OCI-LY1 (cell line): Measurements from ENCODE around the gene OR1I1.

Source experiments
- CTCF ChIP-seq: fragments of 200-600 bp; sonication (generic), shearing (Covaris generic); IDR thresholded peaks from 2 replicates; pipeline ENCODE4 v1.5.1; 2017; ENCODE audit warnings: mild to moderate bottlenecking, antibody characterized with exemption, low read length, moderate library complexity, mixed read lengths
- EZH2 ChIP-seq: fragments of 200-600 bp; sonication (generic), shearing (Covaris generic); IDR thresholded peaks from 2 replicates; pipeline ENCODE4 v1.8.0; 2017; ENCODE audit warnings: borderline replicate concordance, mixed run types, mild to moderate bottlenecking, antibody characterized with exemption, low read length, moderate library complexity, mixed read lengths

GRCh38 chr19:15124572-15125231 is 42.7 kb downstream of the OR1I1 start:
- TF ChIP-seq CTCF (no peak), EZH2 (no peak)
